Heart right ventricle (tissue), 16 donors: ENCODE data around the gene NEK11. TPM values are rescaled to one million over a fixed set of nuclear protein-coding genes. Genes with fewer than 3 reads are reported as not detected.

Experiments used
- ATAC-seq, 8 donors: fragments of 200-7000 bp; cut with Tn5 transposase; one replicate each; pipeline ENCODE4 v1.9.1; 2020; ENCODE audit warnings: mild to moderate bottlenecking in 8 of 8, moderate library complexity in 8 of 8, moderate number of reproducible peaks in 1 of 8
- DNase-seq, 2 donors: peaks; one replicate each; pipeline ENCODE4 v3.0.0-alpha.2; 2020
- H3K27ac ChIP-seq, 10 donors: fragments of 200-600 bp; sonication (generic) in 2 of 10; one replicate each; pipeline versions ENCODE4 v1.5.0 to v1.8.0; 2020 to 2022; ENCODE audit warnings: mild to moderate bottlenecking in 3 of 10
- H3K27me3 ChIP-seq, 7 donors: fragments of 200-600 bp; one replicate each; pipeline ENCODE4 v1.8.0; 2021 to 2022; ENCODE audit warnings: mild to moderate bottlenecking in 2 of 7
- H3K36me3 ChIP-seq, 9 donors: fragments of 200-600 bp; sonication (generic) in 1 of 9; one replicate each; pipeline versions ENCODE4 v1.5.0 to v1.8.0; 2020 to 2022; ENCODE audit warnings: mild to moderate bottlenecking in 2 of 9
- H3K4me1 ChIP-seq, 9 donors: fragments of 200-600 bp; sonication (generic) in 1 of 9; one replicate each; pipeline versions ENCODE4 v1.5.0 to v1.8.0; 2020 to 2022; ENCODE audit warnings: mild to moderate bottlenecking in 4 of 9
- H3K4me3 ChIP-seq, 10 donors: fragments of 200-600 bp; sonication (generic) in 2 of 10; one replicate each; pipeline versions ENCODE4 v1.5.0 to v1.8.0; 2020 to 2022; ENCODE audit warnings: mild to moderate bottlenecking in 7 of 10, moderate library complexity in 2 of 10
- H3K9me3 ChIP-seq, 11 donors: fragments of 200-600 bp in 10 of 11; sonication (generic) in 2 of 11; one replicate each; pipeline versions ENCODE4 v1.5.0 to v1.8.0; 2013 to 2022; ENCODE audit warnings: mild to moderate bottlenecking in 2 of 11, control low read depth in 1 of 11, moderate library complexity in 1 of 11
- WGBS, 2 donors: extraction: QIAGEN DNeasy Blood & Tissue Kit; methylation state at CpG; one replicate each; pipeline ENCODE4 v1.1.7; 2013; ENCODE audit warnings: inconsistent platforms in 1 of 2; 5-methylcytosine and 5-hydroxymethylcytosine counted together
- intact Hi-C, 10 donors: fragments of 100-400 bp; cut with DNase I; formaldehyde crosslinking; loops; one replicate each; pipeline versions ENCODE4 v1.11.1 to v1.14.2; 2022
- polyA plus RNA-seq, 2 donors: library from polyadenylated mRNA; stranded (reverse); fragments of 200-250 nt; gene quantifications; one replicate each; pipeline ENCODE4 v1.2.3, GENCODE V29; 2013
- total RNA-seq, 10 donors: library from RNA; stranded (reverse); fragmentation: NEBNext Ultra II Directional in 3 of 10; extraction: Animal tissue kit (Norgen Biotek cat#: 25700) in 3 of 10; gene quantifications; one replicate each; pipeline versions ENCODE4 v1.2.1 to v1.2.4, GENCODE V29; 2021 to 2023
- TF ChIP-seq, protein P1 (sequence below), 9 donors: fragments of 200-600 bp; sonication (generic) in 2 of 9; IDR thresholded peaks; one replicate each; pipeline versions ENCODE4 v1.5.0 to v1.8.0; 2021 to 2022; ENCODE audit warnings: antibody characterized with exemption in 9 of 9, mild to moderate bottlenecking in 5 of 9, moderate library complexity in 1 of 9
- donor health status: Arrhythmogenic right ventricular cardiomyopathy.
- donor health status: ischemic (EF 13 %, LVEDD 7.1; RV severe dilation, severe dysfunction).
- donor health status: healthy with polysubstance abuse.
- donor health status: DM: no; HTN: yes; CAD: no.
- donor health status: DM: no; HTN: no; CAD: no.
- donor health status: ischemic (EF 25% LVEDD 6.9; RV normal size, moderate dysfunction).
- donor health status: ischemic (EF 25% LVEDD 5.7; RV mildly dilated, moderate dysfunction).
- donor health status: healthy.
- donor health status: DM: yes; HTN: yes; CAD: no.
- donor health status: Ischemic cardiomyopathy.
- donor health status: ischemic (EF 35%, LVEDD 5.7; RV mildly dilated, moderate dysfunction).
- donor health status: nonischemic (EF 11% LVEDD 7.7; RV severe dilation, severe dysfunction).
- donor health status: DM: yes; HTN: yes; CAD: no.
- donor health status: PGD.
- donor health status: ischemic (EF 29% LVEDD 5.4; RV normal size, mild dysfunction).
- donor health status: nonischemic (EF 23%, LVEDD 6.1; RV moderate dilation, normal function).

Gene NEK11
- total and polyA plus RNA-seq, 12 donors, result 0.88 to 3.7 (median 1.9) TPM

DNA sequence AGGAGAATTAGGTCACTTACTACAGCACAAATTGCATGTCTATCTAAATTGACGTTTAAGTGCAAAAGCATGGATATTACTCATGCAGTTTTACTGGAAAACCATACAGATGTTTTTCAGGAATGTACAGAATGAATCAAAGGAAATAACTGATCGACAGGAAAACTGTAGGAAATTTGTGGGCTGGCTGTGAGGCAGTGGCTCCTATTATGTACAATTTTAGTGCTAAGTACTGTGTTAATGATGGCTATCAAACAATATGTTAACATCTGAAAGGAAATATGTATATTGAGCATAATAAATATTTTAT, 361.8 kb downstream of the NEK11 start:
- intact Hi-C loops, result loop anchor here in 4 of 10 donors (5.0 to 10.0 kb wide), 4 partner anchors 86 to 356 kb away; partner anchors contain the start of gene MRPL3 (in 2 of the 4)
- TF ChIP-seq, protein P1, sequence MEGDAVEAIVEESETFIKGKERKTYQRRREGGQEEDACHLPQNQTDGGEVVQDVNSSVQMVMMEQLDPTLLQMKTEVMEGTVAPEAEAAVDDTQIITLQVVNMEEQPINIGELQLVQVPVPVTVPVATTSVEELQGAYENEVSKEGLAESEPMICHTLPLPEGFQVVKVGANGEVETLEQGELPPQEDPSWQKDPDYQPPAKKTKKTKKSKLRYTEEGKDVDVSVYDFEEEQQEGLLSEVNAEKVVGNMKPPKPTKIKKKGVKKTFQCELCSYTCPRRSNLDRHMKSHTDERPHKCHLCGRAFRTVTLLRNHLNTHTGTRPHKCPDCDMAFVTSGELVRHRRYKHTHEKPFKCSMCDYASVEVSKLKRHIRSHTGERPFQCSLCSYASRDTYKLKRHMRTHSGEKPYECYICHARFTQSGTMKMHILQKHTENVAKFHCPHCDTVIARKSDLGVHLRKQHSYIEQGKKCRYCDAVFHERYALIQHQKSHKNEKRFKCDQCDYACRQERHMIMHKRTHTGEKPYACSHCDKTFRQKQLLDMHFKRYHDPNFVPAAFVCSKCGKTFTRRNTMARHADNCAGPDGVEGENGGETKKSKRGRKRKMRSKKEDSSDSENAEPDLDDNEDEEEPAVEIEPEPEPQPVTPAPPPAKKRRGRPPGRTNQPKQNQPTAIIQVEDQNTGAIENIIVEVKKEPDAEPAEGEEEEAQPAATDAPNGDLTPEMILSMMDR (IDR thresholded peaks at IDR 0.05), result no peak
- Histone ChIP-seq H3K4me3 (no peak overlapping the region), H3K36me3 (peaks cover 0 to 28% (median 6%) of the 10 kb centered on the region in 9 donors), H3K27me3 (no peaks in the 10 kb centered on the region), H3K9me3 (no peaks in the 10 kb centered on the region), H3K27ac (peak overlapping the region in 2 of 10 donors; percentile 69 to 70), H3K4me1 (peaks cover 17 to 59% (median 38%) of the 10 kb centered on the region in 9 donors)
- DNase-seq, result no peak
- WGBS, 2 donors, result 47 to 57% methylated on average over 2 of the region's 2 CpGs
- ATAC-seq, result no peak

DNA sequence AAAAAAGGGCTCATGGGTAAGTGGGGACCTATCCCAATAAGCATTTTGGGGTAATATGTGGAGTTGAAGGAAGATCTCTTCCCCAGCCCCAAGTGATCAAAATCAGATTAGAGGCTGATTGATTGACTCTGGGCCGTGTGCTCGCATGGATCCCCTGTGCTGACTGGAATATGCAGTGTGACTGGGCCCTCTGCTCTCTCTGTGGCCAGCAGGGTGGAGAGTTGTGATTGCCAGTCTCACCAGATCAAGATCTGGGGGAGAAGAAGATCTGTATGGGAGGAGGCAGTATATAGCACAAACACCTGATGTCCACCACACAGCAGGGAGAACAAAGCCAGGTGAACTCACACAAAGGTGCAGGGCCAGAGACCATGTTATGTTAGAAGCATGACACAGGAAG, 363.7 kb downstream of the NEK11 start:
- Histone ChIP-seq H3K36me3 (peaks cover 0 to 10% (median 0%) of the 10 kb centered on the region in 9 donors), H3K9me3 (no peaks in the 10 kb centered on the region), H3K4me3 (no peak overlapping the region), H3K4me1 (peaks cover 17 to 43% (median 33%) of the 10 kb centered on the region in 9 donors), H3K27ac (no peak overlapping the region), H3K27me3 (no peaks in the 10 kb centered on the region)
- DNase-seq (no peak), ATAC-seq (no peak)
- intact Hi-C loops, result no loop called here
- WGBS, 2 donors, result 87 to 94% methylated on average over 2 of the region's 2 CpGs
- TF ChIP-seq, protein P1 (IDR thresholded peaks at IDR 0.05), result no peak

DNA sequence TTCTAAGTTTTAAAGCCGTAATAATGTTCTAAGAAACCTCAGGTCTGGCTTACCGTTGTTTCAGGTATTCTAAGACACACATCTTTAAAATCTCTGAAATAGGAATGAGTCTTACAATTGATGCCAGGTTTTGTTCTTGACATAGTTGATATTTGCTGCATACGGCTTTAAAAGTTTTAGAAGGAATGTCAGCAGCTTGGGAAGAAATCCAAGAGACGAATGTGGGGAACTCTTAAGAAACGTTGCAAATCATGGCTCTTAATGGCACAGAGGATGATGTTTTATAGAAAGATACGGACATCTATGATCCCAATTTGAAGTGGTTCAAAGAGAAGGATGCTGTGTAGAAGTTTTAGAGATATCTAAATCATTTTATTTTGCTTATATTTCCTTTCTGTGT, 366.4 kb downstream of the NEK11 start:
- peaks cover 0 to 16% (median 6%) of the 10 kb centered on the region in 9 donors for H3K4me1 ChIP-seq
- intact Hi-C loops, result no loop called here
- no peak for ATAC-seq

GRCh38 chr3:131393868-131394267, 367.2 kb downstream of the NEK11 start:
- intact Hi-C loops, result no loop called here
- peak in 3 of 8 donors; percentile 54 to 58 (median 55) for ATAC-seq

More for the DNA sequence above, 366.4 kb downstream of the NEK11 start:
- TF ChIP-seq, protein P1 (IDR thresholded peaks at IDR 0.05), result no peak
- Histone ChIP-seq H3K27ac (no peak overlapping the region), H3K4me3 (no peak overlapping the region), H3K9me3 (no peaks in the 10 kb centered on the region), H3K27me3 (no peaks in the 10 kb centered on the region), H3K36me3 (no peaks in the 10 kb centered on the region)
- DNase-seq, result no peak
- WGBS, 2 donors, result 56 to 60% methylated on average over 6 of the region's 6 CpGs

More at GRCh38 chr3:131393868-131394267, 367.2 kb downstream of the NEK11 start:
- Histone ChIP-seq H3K9me3 (no peaks in the 10 kb centered on the region), H3K27me3 (no peaks in the 10 kb centered on the region), H3K27ac (no peak overlapping the region), H3K4me3 (no peak overlapping the region), H3K4me1 (peaks cover 0 to 9% (median 0%) of the 10 kb centered on the region in 9 donors), H3K36me3 (no peaks in the 10 kb centered on the region)
- 60 to 71% methylated on average over 4 of the region's 4 CpGs for WGBS, 2 donors
- no peak for DNase-seq
- TF ChIP-seq, protein P1 (IDR thresholded peaks at IDR 0.05), result no peak
